ENCODE measurements around the gene MAGI1.

DNA sequence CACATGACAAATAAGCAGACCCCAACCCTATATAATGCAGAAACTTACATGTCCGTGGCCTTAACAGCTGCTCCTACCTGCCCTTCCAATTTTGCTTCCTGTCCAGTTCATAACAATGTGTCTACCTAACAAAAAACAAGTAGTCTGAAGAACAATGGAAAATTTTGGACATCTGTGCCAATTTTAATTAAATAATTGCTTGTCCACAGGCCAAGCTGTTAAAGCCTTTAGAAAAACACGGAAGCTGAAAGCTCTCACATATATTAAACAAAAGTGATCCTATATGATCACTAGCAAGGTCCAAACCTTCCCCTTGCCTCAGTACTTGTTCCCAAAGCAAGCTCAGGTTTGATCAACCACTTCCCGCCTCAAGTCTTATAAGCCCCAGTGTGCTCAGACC, 37.1 kb downstream of the MAGI1 start:
- TF ChIP-seq POLR2A (IDR thresholded peaks at IDR 0.05) (no peak), POLR2AphosphoS5 (IDR thresholded peaks at IDR 0.05) (no peak)
- TF ChIP-seq, protein P1, sequence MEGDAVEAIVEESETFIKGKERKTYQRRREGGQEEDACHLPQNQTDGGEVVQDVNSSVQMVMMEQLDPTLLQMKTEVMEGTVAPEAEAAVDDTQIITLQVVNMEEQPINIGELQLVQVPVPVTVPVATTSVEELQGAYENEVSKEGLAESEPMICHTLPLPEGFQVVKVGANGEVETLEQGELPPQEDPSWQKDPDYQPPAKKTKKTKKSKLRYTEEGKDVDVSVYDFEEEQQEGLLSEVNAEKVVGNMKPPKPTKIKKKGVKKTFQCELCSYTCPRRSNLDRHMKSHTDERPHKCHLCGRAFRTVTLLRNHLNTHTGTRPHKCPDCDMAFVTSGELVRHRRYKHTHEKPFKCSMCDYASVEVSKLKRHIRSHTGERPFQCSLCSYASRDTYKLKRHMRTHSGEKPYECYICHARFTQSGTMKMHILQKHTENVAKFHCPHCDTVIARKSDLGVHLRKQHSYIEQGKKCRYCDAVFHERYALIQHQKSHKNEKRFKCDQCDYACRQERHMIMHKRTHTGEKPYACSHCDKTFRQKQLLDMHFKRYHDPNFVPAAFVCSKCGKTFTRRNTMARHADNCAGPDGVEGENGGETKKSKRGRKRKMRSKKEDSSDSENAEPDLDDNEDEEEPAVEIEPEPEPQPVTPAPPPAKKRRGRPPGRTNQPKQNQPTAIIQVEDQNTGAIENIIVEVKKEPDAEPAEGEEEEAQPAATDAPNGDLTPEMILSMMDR (IDR thresholded peaks at IDR 0.05), result no peak

Measured in prostate gland (tissue), 2 donors.